HepG2 (cell line): ENCODE measurements around the gene IFIT5. TPM values are rescaled to one million over a fixed set of nuclear protein-coding genes. Genes with fewer than 3 reads are reported as not detected.
A peak's percentile ranks its signal among the peaks of the same experiment; 100 is the strongest.

Source experiments
- ARID2 ChIP-seq: sonication (generic); formaldehyde crosslinking; IDR thresholded peaks from 2 replicates; pipeline ENCODE4 v1.8.1; 2022; ENCODE audit warnings: mild to moderate bottlenecking, missing genetic modification reagents, borderline replicate concordance
- DNMT1 ChIP-seq: sonication (generic); formaldehyde crosslinking; IDR thresholded peaks from 2 replicates; pipeline ENCODE4 v1.5.1; 2020; ENCODE audit warnings: mild to moderate bottlenecking, missing genetic modification reagents
- ETV5 ChIP-seq: IDR thresholded peaks from 2 replicates; pipeline ENCODE4 v1.6.1; 2018; ENCODE audit warnings: missing biosample characterization, missing genetic modification reagents, inconsistent platforms, borderline replicate concordance
- KMT2A ChIP-seq: sonication (generic); formaldehyde crosslinking; IDR thresholded peaks from 2 replicates; pipeline ENCODE4 v1.4.0; 2020; ENCODE audit warnings: missing genetic modification reagents
- MEIS1 ChIP-seq: sonication (generic); formaldehyde crosslinking; IDR thresholded peaks from 2 replicates; pipeline ENCODE4 v1.9.0; 2021; ENCODE audit warnings: mild to moderate bottlenecking, missing genetic modification reagents, moderate library complexity, borderline replicate concordance
- MEIS2 ChIP-seq: sonication (generic); formaldehyde crosslinking; IDR thresholded peaks from 2 replicates; pipeline ENCODE4 v1.9.0; 2021; ENCODE audit warnings: mild to moderate bottlenecking, missing genetic modification reagents
- NFYC ChIP-seq: IDR thresholded peaks from 2 replicates; pipeline ENCODE4 v1.6.1; 2016; ENCODE audit warnings: missing genetic modification reagents, missing compliant biosample characterization
- RBFOX2 ChIP-seq: fragments of 200-400 bp; formaldehyde crosslinking; IDR thresholded peaks from 2 replicates; pipeline ENCODE4 v1.6.1; 2017; ENCODE audit warnings: low read depth, mild to moderate bottlenecking, low read length
- REXO4 ChIP-seq: sonication (generic); formaldehyde crosslinking; IDR thresholded peaks from 2 replicates; pipeline ENCODE4 v1.8.0; 2022; ENCODE audit warnings: missing genetic modification reagents, mild to moderate bottlenecking, borderline replicate concordance
- RFX1 ChIP-seq: fragments of 450-650 bp; IDR thresholded peaks from 2 replicates; pipeline ENCODE4 v1.6.1; 2017
- SAP130 ChIP-seq: IDR thresholded peaks from 2 replicates; pipeline ENCODE4 v1.6.1; 2016; ENCODE audit warnings: low read depth
- TEAD3 ChIP-seq: optimal IDR thresholded peaks from 2 replicates; pipeline ENCODE3; 2016; ENCODE audit warnings: borderline replicate concordance
- ZFX ChIP-seq: sonication (generic); formaldehyde crosslinking; IDR thresholded peaks from 2 replicates; pipeline ENCODE4 v1.4.0; 2020; ENCODE audit warnings: mild to moderate bottlenecking, low read depth, missing genetic modification reagents, moderate library complexity
- ZNF234 ChIP-seq: sonication (generic); formaldehyde crosslinking; conservative IDR thresholded peaks from 2 replicates; pipeline ENCODE4 v1.5.1; 2020; ENCODE audit warnings: mild to moderate bottlenecking, missing genetic modification reagents
- ZNF333 ChIP-seq: sonication (generic); formaldehyde crosslinking; IDR thresholded peaks from 2 replicates; pipeline ENCODE4 v1.4.0; 2020; ENCODE audit warnings: mild to moderate bottlenecking, missing genetic modification reagents, borderline replicate concordance
- ZNF335 ChIP-seq: sonication (generic); formaldehyde crosslinking; IDR thresholded peaks from 2 replicates; pipeline ENCODE4 v1.4.0; 2020; ENCODE audit warnings: missing genetic modification reagents
- ZNF569 ChIP-seq: sonication (generic); formaldehyde crosslinking; IDR thresholded peaks from 2 replicates; pipeline ENCODE4 v1.5.0; 2020; ENCODE audit warnings: mild to moderate bottlenecking, missing genetic modification reagents, moderate library complexity, borderline replicate concordance
- ZNF672 ChIP-seq: sonication (generic); formaldehyde crosslinking; IDR thresholded peaks from 2 replicates; pipeline ENCODE4 v1.8.1; 2022; ENCODE audit warnings: missing genetic modification reagents
- ZNF781 ChIP-seq: sonication (generic); formaldehyde crosslinking; IDR thresholded peaks from 2 replicates; pipeline ENCODE4 v1.5.1; 2020; ENCODE audit warnings: borderline replicate concordance, mild to moderate bottlenecking, missing genetic modification reagents; ENCODE audit errors: not compliant biosample characterization
- ZNF788 ChIP-seq: sonication (generic); formaldehyde crosslinking; IDR thresholded peaks from 2 replicates; pipeline ENCODE4 v1.5.0; 2020; ENCODE audit warnings: mild to moderate bottlenecking, missing genetic modification reagents, borderline replicate concordance
- ZNF792 ChIP-seq: IDR thresholded peaks from 2 replicates; pipeline ENCODE4 v1.6.1; 2016
- polyA plus RNA-seq, 8 experiments: library from polyadenylated mRNA; depleted of rRNA in 3 of 8; stranded (reverse) in 7 of 8; unstranded in 1 of 8; fragments of >200 nt; fragmentation: Illumina TruSeq in 4 of 8; extraction: Trizol in 4 of 8; gene quantifications; 2 replicates each; pipeline versions ENCODE4 v1.2.1 to v1.2.3, GENCODE V29; 2011 to 2016; ENCODE audit warnings: low read depth in 4 of 8, missing spikeins in 1 of 8, mixed read lengths in 1 of 8; ENCODE audit not compliant: insufficient read depth in 1 of 8
- total RNA-seq, 5 experiments: library from RNA; depleted of rRNA; stranded (reverse); fragments of >200 nt; fragmentation: Illumina TruSeq; extraction: Trizol; gene quantifications; 2 replicates each; pipeline ENCODE4 v1.2.3, GENCODE V29; 2016; ENCODE audit warnings: low read depth in 1 of 5
- TF ChIP-seq, protein P1 (sequence below): sonication (generic); formaldehyde crosslinking; IDR thresholded peaks from 2 replicates; pipeline ENCODE4 v1.4.0; 2020; ENCODE audit warnings: missing genetic modification reagents
- TF ChIP-seq, protein P2 (sequence below), 2 experiments: IDR thresholded peaks; 2 replicates each; pipeline ENCODE4 v1.6.1; 2011 to 2012; ENCODE audit warnings: low read length in 2 of 2, borderline replicate concordance in 1 of 2, low read depth in 1 of 2, mild to moderate bottlenecking in 1 of 2, moderate library complexity in 1 of 2
- TF ChIP-seq, protein P3 (sequence below): sonication (generic); formaldehyde crosslinking; IDR thresholded peaks from 2 replicates; pipeline ENCODE4 v1.8.0; 2022; ENCODE audit warnings: missing genetic modification reagents, mild to moderate bottlenecking, borderline replicate concordance
- TF ChIP-seq, protein P4 (sequence below): sonication (generic); formaldehyde crosslinking; IDR thresholded peaks from 2 replicates; pipeline ENCODE4 v1.4.0; 2020; ENCODE audit warnings: mild to moderate bottlenecking, missing genetic modification reagents

Gene IFIT5
- total and polyA plus RNA-seq, 2 of the 13 experiments (the other 11 are each of a cell fraction or from before 2014, with no cell fraction given), result 2.2 to 8.3 TPM

DNA sequence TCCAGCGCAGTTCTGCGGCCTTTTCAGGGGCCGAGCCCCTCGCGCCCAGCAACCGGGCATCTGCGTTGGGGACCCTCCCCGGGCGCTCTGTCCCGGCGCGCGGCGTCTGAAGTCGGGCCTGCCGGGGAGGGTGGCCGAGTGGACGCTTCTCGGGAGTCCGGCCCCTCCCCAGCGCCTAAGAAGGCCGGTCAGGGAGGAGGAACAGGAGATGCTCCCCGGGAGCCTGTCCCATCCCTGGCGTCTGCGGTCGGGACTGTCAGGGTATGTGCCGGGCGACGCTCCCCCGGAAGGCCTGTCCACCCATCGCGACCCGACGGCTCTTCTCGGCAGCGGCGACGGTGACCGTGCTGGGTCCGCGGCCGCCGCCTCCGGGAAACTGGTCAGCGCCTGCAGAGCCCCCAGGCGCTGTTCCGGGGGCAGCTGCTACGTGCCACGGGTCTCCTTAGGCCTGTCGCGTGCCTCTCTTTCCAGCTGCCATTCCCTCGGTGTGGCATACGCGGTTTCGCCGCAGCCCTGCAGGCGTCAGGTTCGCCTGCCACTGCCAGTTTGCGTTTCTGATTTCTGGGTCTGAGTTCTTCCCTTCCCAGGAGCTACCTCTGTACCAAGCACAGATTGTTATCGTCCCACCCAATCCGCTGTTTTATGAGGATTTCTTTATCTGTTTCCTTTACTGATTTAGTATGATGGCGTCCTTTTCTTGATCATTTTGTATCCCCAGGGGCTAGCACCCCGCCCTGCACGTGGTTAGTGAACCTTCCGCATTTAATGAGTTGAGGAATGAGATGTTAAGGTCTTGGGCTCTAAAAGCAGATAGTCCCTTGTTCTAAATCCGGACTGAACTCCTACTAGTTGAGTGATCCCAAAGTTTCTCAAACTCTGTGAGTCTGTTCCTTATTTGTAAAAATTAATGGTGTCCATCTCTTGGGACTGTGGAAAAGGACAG is 782 bp downstream of the IFIT5 start (continued):
- TF ChIP-seq DNMT1, result 0 out of 2 replicates have a peak, but pooled peaks have one; percentile 24
- no peak for TF ChIP-seq TEAD3 (CRISPR knock-in tag)
- peak; percentile 86 for TF ChIP-seq ARID2
- TF ChIP-seq RBFOX2, result peak; percentile 70
- TF ChIP-seq ZNF781, result peak; percentile 52
- peak; percentile 92 for TF ChIP-seq ZFX (CRISPR knock-in tag)
- peak; percentile 57; the same call in 1 of the 2 replicates for TF ChIP-seq MEIS2
- TF ChIP-seq MEIS1 (CRISPR knock-in tag), result peak; percentile 21; the same call in 1 of the 2 replicates
- TF ChIP-seq, protein P1, sequence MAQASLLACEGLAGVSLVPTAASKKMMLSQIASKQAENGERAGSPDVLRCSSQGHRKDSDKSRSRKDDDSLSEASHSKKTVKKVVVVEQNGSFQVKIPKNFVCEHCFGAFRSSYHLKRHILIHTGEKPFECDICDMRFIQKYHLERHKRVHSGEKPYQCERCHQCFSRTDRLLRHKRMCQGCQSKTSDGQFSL (CRISPR knock-in tag), result no peak
- TF ChIP-seq ZNF569 (CRISPR knock-in tag), result no peak
- TF ChIP-seq ZNF792 (CRISPR knock-in tag), result 0 out of 2 replicates have a peak, but pooled peaks have one; percentile 16
- TF ChIP-seq, protein P2, sequence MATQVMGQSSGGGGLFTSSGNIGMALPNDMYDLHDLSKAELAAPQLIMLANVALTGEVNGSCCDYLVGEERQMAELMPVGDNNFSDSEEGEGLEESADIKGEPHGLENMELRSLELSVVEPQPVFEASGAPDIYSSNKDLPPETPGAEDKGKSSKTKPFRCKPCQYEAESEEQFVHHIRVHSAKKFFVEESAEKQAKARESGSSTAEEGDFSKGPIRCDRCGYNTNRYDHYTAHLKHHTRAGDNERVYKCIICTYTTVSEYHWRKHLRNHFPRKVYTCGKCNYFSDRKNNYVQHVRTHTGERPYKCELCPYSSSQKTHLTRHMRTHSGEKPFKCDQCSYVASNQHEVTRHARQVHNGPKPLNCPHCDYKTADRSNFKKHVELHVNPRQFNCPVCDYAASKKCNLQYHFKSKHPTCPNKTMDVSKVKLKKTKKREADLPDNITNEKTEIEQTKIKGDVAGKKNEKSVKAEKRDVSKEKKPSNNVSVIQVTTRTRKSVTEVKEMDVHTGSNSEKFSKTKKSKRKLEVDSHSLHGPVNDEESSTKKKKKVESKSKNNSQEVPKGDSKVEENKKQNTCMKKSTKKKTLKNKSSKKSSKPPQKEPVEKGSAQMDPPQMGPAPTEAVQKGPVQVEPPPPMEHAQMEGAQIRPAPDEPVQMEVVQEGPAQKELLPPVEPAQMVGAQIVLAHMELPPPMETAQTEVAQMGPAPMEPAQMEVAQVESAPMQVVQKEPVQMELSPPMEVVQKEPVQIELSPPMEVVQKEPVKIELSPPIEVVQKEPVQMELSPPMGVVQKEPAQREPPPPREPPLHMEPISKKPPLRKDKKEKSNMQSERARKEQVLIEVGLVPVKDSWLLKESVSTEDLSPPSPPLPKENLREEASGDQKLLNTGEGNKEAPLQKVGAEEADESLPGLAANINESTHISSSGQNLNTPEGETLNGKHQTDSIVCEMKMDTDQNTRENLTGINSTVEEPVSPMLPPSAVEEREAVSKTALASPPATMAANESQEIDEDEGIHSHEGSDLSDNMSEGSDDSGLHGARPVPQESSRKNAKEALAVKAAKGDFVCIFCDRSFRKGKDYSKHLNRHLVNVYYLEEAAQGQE (IDR thresholded peaks at IDR 0.05; ENCODE audit: borderline replicate concordance in 1 of 2, low read depth in 1 of 2, low read length in 2 of 2), result no peak
- TF ChIP-seq, protein P3, sequence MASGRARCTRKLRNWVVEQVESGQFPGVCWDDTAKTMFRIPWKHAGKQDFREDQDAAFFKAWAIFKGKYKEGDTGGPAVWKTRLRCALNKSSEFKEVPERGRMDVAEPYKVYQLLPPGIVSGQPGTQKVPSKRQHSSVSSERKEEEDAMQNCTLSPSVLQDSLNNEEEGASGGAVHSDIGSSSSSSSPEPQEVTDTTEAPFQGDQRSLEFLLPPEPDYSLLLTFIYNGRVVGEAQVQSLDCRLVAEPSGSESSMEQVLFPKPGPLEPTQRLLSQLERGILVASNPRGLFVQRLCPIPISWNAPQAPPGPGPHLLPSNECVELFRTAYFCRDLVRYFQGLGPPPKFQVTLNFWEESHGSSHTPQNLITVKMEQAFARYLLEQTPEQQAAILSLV (CRISPR knock-in tag), result peak; percentile 31; the same call in 1 of the 2 replicates
- no peak for TF ChIP-seq NFYC (CRISPR knock-in tag)
- TF ChIP-seq ZNF672, result no peak
- no peak for TF ChIP-seq REXO4 (CRISPR knock-in tag)
- TF ChIP-seq ZNF335, result no peak
- peak; percentile 86 for TF ChIP-seq KMT2A (CRISPR knock-in tag)
- no peak for TF ChIP-seq ZNF234 (CRISPR knock-in tag)
- no peak for TF ChIP-seq ZNF333 (CRISPR knock-in tag)
- no peak; the same call in 1 of the 2 replicates for TF ChIP-seq SAP130 (CRISPR knock-in tag)
- TF ChIP-seq, protein P4, sequence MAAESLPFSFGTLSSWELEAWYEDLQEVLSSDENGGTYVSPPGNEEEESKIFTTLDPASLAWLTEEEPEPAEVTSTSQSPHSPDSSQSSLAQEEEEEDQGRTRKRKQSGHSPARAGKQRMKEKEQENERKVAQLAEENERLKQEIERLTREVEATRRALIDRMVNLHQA (CRISPR knock-in tag), result no peak
- no peak for TF ChIP-seq RFX1
- TF ChIP-seq ZNF788, result no peak
- 0 out of 2 replicates have a peak, but pooled peaks have one; percentile 6 for TF ChIP-seq ETV5
